Endothelial cell of umbilical vein (primary cell): ENCODE results near the gene PCNT. TPM values are rescaled to one million over a fixed set of nuclear protein-coding genes. Genes with fewer than 3 reads are reported as not detected.

Experiments
- BruUV-seq: library from RNA; stranded (reverse); fragments of 400-500 nt; replicated peaks from 2 replicates; lab custom pipeline; 2021; lab: Mats Ljungman, UMichigan
- CTCF ChIA-PET: fragments of 300-600, 350-600 bp; sonication (Branson Sonifier 250); formaldehyde crosslinking; loops from one replicate; lab custom pipeline; 2021; ENCODE audit warnings: antibody characterized with exemption, inconsistent platforms; lab: Charles Lee
- POLR2A ChIA-PET: fragments of 300-600, 350-600 bp; sonication (Branson Sonifier 250); formaldehyde crosslinking; loops from one replicate; lab custom pipeline; 2021; ENCODE audit warnings: antibody characterized with exemption, inconsistent platforms; lab: Charles Lee
- DNase-seq: peaks from one replicate; pipeline ENCODE4 v3.0.0-alpha.2; 2011; ENCODE audit warnings: low read depth, low spot score
- FAIRE-seq: peaks from 2 replicates; lab custom pipeline; 2011; peaks lifted over from hg19 to GRCh38; lab: Jason Lieb, UNC
- H2AFZ ChIP-seq: 2 replicates; pipeline ENCODE4 v1.6.0; 2012; ENCODE audit warnings: low read depth, low read length, control low read depth, inconsistent platforms
- H3K27ac ChIP-seq: 2 replicates; pipeline ENCODE4 v1.5.1; 2011; ENCODE audit warnings: low read depth, mild to moderate bottlenecking, control low read depth, low read length, moderate library complexity; ENCODE audit not compliant: insufficient read depth
- H3K27me3 ChIP-seq, 2 experiments: 2 replicates each; pipeline versions ENCODE4 v1.6.0 to v1.6.1; 2011; ENCODE audit warnings: low read length in 2 of 2, mixed read lengths in 1 of 2; ENCODE audit not compliant: control insufficient read depth in 2 of 2, insufficient read depth in 2 of 2
- H3K36me3 ChIP-seq, 2 experiments: 2 replicates in 1 of 2; 3 replicates in 1 of 2; pipeline ENCODE4 v1.5.1; 2011; ENCODE audit warnings: low read length in 2 of 2, mild to moderate bottlenecking in 1 of 2, moderate library complexity in 1 of 2; ENCODE audit not compliant: control insufficient read depth in 2 of 2, insufficient read depth in 2 of 2; ENCODE audit errors: extremely low read depth in 1 of 2
- H3K4me1 ChIP-seq: 3 replicates; pipeline ENCODE4 v1.5.1; 2011; ENCODE audit warnings: mild to moderate bottlenecking, low read length; ENCODE audit not compliant: control insufficient read depth, insufficient read depth; ENCODE audit errors: extremely low read depth
- H3K4me2 ChIP-seq: 2 replicates; pipeline ENCODE4 v1.6.1; 2011; ENCODE audit warnings: low read length, control low read depth, mixed read lengths; ENCODE audit not compliant: insufficient read depth
- H3K4me3 ChIP-seq, 3 experiments: fragments of 200-600 bp in 1 of 3; sonication (generic), shearing (Covaris generic) in 1 of 3; replicated peaks in 1 of 3; 2 replicates each; pipeline ENCODE4 v1.5.1; 2011 to 2016; ENCODE audit warnings: control low read depth in 3 of 3, low read length in 3 of 3, mild to moderate bottlenecking in 2 of 3, inconsistent platforms in 1 of 3, low read depth in 1 of 3, moderate library complexity in 1 of 3; ENCODE audit not compliant: insufficient read depth in 1 of 3
- H3K79me2 ChIP-seq: 2 replicates; pipeline ENCODE4 v1.6.0; 2012; ENCODE audit warnings: low read length, inconsistent platforms; ENCODE audit not compliant: control insufficient read depth, insufficient read depth
- H3K9ac ChIP-seq: replicated peaks from 2 replicates; pipeline ENCODE3; 2011; ENCODE audit warnings: low read length, control low read depth; ENCODE audit not compliant: insufficient read depth; ENCODE audit errors: extremely low read depth
- H3K9me1 ChIP-seq: replicated peaks from 3 replicates; pipeline ENCODE4 v1.6.0; 2011; ENCODE audit warnings: mild to moderate bottlenecking, low read length; ENCODE audit not compliant: control insufficient read depth, insufficient read depth; ENCODE audit errors: extremely low read depth
- H3K9me3 ChIP-seq: replicated peaks from 2 replicates; pipeline ENCODE4 v1.5.1; 2012; ENCODE audit warnings: low read length, inconsistent platforms; ENCODE audit not compliant: control insufficient read depth, insufficient read depth
- H4K20me1 ChIP-seq: replicated peaks from 2 replicates; pipeline ENCODE3; 2011; ENCODE audit warnings: mild to moderate bottlenecking, low read length; ENCODE audit not compliant: control insufficient read depth, insufficient read depth; ENCODE audit errors: extremely low read depth
- CTCF ChIP-seq, 2 donors: IDR thresholded peaks; 1 replicate in 1 of 2; 2 replicates in 1 of 2; pipeline ENCODE4 v1.5.1; 2011; ENCODE audit warnings: low read length in 2 of 2, mild to moderate bottlenecking in 2 of 2, moderate library complexity in 2 of 2, control low read depth in 1 of 2, inconsistent platforms in 1 of 2, low read depth in 1 of 2; ENCODE audit not compliant: insufficient read depth in 1 of 2; ENCODE audit errors: extremely low read depth in 1 of 2
- EZH2 ChIP-seq: IDR thresholded peaks from 2 replicates; pipeline ENCODE4 v1.6.1; 2012; ENCODE audit warnings: borderline replicate concordance, low read depth, mild to moderate bottlenecking, moderate library complexity, low read length, inconsistent platforms; ENCODE audit not compliant: severe bottlenecking
- FOS ChIP-seq: IDR thresholded peaks from 2 replicates; pipeline ENCODE4 v1.6.1; 2011; ENCODE audit warnings: mild to moderate bottlenecking, low read length, moderate library complexity, borderline replicate concordance; ENCODE audit not compliant: insufficient read depth
- GATA2 ChIP-seq: IDR thresholded peaks from 2 replicates; pipeline ENCODE4 v1.7.0; 2011; ENCODE audit warnings: low read depth, mild to moderate bottlenecking, moderate library complexity, mixed read lengths, low read length; ENCODE audit not compliant: insufficient read length, insufficient read depth
- JUN ChIP-seq: IDR thresholded peaks from 2 replicates; pipeline ENCODE4 v1.6.1; 2011; ENCODE audit warnings: borderline replicate concordance, low read depth; ENCODE audit not compliant: insufficient read length, insufficient read depth
- MAX ChIP-seq: IDR thresholded peaks from 2 replicates; pipeline ENCODE4 v1.6.1; 2011; ENCODE audit not compliant: insufficient read depth, insufficient read length
- MYC ChIP-seq: IDR thresholded peaks from one replicate; pipeline ENCODE4 v1.6.1; 2011; ENCODE audit warnings: mild to moderate bottlenecking, low read depth, low read length
- POLR2A ChIP-seq: IDR thresholded peaks from 2 replicates; pipeline ENCODE4 v1.6.1; 2012; ENCODE audit warnings: low read depth, mild to moderate bottlenecking, control low read depth, low read length
- POLR2AphosphoS5 ChIP-seq: IDR thresholded peaks from 2 replicates; pipeline ENCODE4 v1.6.1; 2012; ENCODE audit warnings: low read depth, mild to moderate bottlenecking, control low read depth, low read length, moderate library complexity; ENCODE audit not compliant: insufficient read depth
- dilution Hi-C: fragments of 300-500 bp; cut with MboI; formaldehyde crosslinking; loops from one replicate; pipeline ENCODE4 v1.15.0; 2019; ENCODE audit warnings: low sequenced_read_pairs; ENCODE audit not compliant: extremely low pct_ligation_motif_present
- intact Hi-C: fragments of 100-400 bp; cut with micrococcal nuclease; formaldehyde crosslinking; loops from one replicate; pipeline ENCODE4 v1.10.0; 2022
- polyA plus RNA-seq, 4 experiments: library from polyadenylated mRNA; depleted of rRNA in 3 of 4; stranded (reverse) in 3 of 4; unstranded in 1 of 4; fragments of >200 nt; gene quantifications; 2 replicates each; pipeline versions ENCODE4 v1.2.1 to v1.2.3, GENCODE V29; 2011 to 2012; ENCODE audit warnings: missing spikeins in 1 of 4
- total RNA-seq: library from RNA; stranded (reverse); gene quantifications from 2 replicates; pipeline ENCODE4 v1.2.3, GENCODE V29; 2021

PCNT gene
- total and polyA plus RNA-seq, 2 donors (not counting 3 experiments of a cell fraction or from before 2014, with no cell fraction given): 9.6 to 49.5 TPM

- peaks cover 9 to 27% of the 10 kb centered on the region in 2 experiments for H3K36me3 ChIP-seq
- no peak for DNase-seq
- BruUV-seq: no TSS peak
- H3K27me3 ChIP-seq: no peaks in the 10 kb centered on the region
- H3K9me1 ChIP-seq: no peaks in the 10 kb centered on the region
- dilution Hi-C loops: no loop called here
- H3K4me1 ChIP-seq: no peaks in the 10 kb centered on the region
- H3K4me2 ChIP-seq: no peak overlapping the region
- H3K79me2 ChIP-seq: peaks cover 18% of the 10 kb centered on the region
- POLR2A ChIA-PET: no interaction called here
- H2AFZ ChIP-seq: no peak overlapping the region
- CTCF ChIA-PET: interaction anchor here (1.1 kb wide), 1 partner anchor 203 kb away, joined by 3 read pairs; no protein-coding TSS in a partner anchor
- H3K27ac ChIP-seq: no peak overlapping the region
- intact Hi-C loops: no loop called here
- TF ChIP-seq MAX: no peak
- no peaks in the 10 kb centered on the region for H3K9me3 ChIP-seq
- H4K20me1 ChIP-seq: no peaks in the 10 kb centered on the region
- no peak overlapping the region for H3K4me3 ChIP-seq
- H3K9ac ChIP-seq: no peak overlapping the region
- FAIRE-seq: no peak
These were observed 22.6 kb downstream of the PCNT start for GRCh38 chr21:46346296-46347202.

GRCh38 chr21:46347203-46347550, 23.2 kb downstream of the PCNT start:
- BruUV-seq: no TSS peak
- FAIRE-seq: peak; percentile 59
- ChIA-PET POLR2A (no interaction called here), CTCF (interaction anchor here (1.1 kb wide), 1 partner anchor 204 kb away, joined by 3 read pairs; no protein-coding TSS in a partner anchor)
- intact Hi-C loops: no loop called here
- DNase-seq: peak; percentile 23
- Histone ChIP-seq H3K4me1 (no peaks in the 10 kb centered on the region), H3K36me3 (peaks cover 9 to 32% of the 10 kb centered on the region in 2 experiments), H3K9me1 (no peaks in the 10 kb centered on the region), H3K4me2 (no peak overlapping the region), H3K9me3 (no peaks in the 10 kb centered on the region), H3K27ac (no peak overlapping the region), H2AFZ (no peak overlapping the region), H4K20me1 (no peaks in the 10 kb centered on the region), H3K4me3 (no peak overlapping the region), H3K79me2 (peaks cover 15% of the 10 kb centered on the region), H3K27me3 (no peaks in the 10 kb centered on the region), H3K9ac (no peak overlapping the region)
- TF ChIP-seq MYC (no peak), POLR2A (no peak), GATA2 (no peak), JUN (no peak), MAX (no peak), CTCF (IDR thresholded peaks at IDR 0.05; ENCODE audit: extremely low read depth in 1 of 2, insufficient read depth in 1 of 2, low read depth in 1 of 2, low read length in 2 of 2) (no peak), FOS (no peak), POLR2AphosphoS5 (no peak), EZH2 (no peak)
- dilution Hi-C loops: no loop called here
